Gastroesophageal sphincter (tissue), 4 donors: Measurements from ENCODE around the gene TUT4. TPM values are rescaled to one million over a fixed set of nuclear protein-coding genes. Genes with fewer than 3 reads are reported as not detected.

Experiments
- ATAC-seq: fragments of 150-250 bp; one replicate; pipeline ENCODE4 v1.9.1; 2016; ENCODE audit warnings: mild to moderate bottlenecking, moderate library complexity
- H3K27ac ChIP-seq, 4 donors: fragments of 200-600 bp; sonication (generic) in 3 of 4; 1 replicate in 3 of 4; 2 replicates in 1 of 4; pipeline ENCODE4 v1.5.1; 2016 to 2019
- H3K27me3 ChIP-seq: fragments of 200-600 bp; sonication (generic); one replicate; pipeline ENCODE4 v1.5.1; 2019
- H3K36me3 ChIP-seq, 2 donors: fragments of 200-600 bp; sonication (generic); one replicate each; pipeline ENCODE4 v1.5.1; 2019; ENCODE audit warnings: control low read depth in 1 of 2
- H3K4me1 ChIP-seq, 3 donors: fragments of 200-600 bp; sonication (generic); 1 replicate in 2 of 3; 2 replicates in 1 of 3; pipeline ENCODE4 v1.5.1; 2016 to 2019; ENCODE audit warnings: control low read depth in 2 of 3
- H3K4me3 ChIP-seq, 2 donors: fragments of 200-600 bp; sonication (generic); one replicate each; pipeline ENCODE4 v1.5.1; 2019; ENCODE audit warnings: mild to moderate bottlenecking in 1 of 2, moderate library complexity in 1 of 2
- H3K9me3 ChIP-seq, 3 donors: fragments of 200-600 bp; sonication (generic); one replicate each; pipeline ENCODE4 v1.5.1; 2017 to 2019; ENCODE audit warnings: control low read depth in 2 of 3
- CTCF ChIP-seq, 4 experiments: fragments of 200-600 bp in 2 of 4; fragments of 450-650 bp in 2 of 4; sonication (generic) in 1 of 4; IDR thresholded peaks; one replicate each; pipeline ENCODE4 v1.5.1; 2017 to 2019; ENCODE audit warnings: antibody characterized with exemption in 4 of 4, mild to moderate bottlenecking in 2 of 4, moderate library complexity in 2 of 4
- EP300 ChIP-seq: sonication (generic); formaldehyde crosslinking; IDR thresholded peaks from one replicate; pipeline ENCODE4 v1.6.1; 2017; ENCODE audit warnings: antibody characterized with exemption, mild to moderate bottlenecking
- POLR2A ChIP-seq, 2 donors: fragments of 450-650 bp; IDR thresholded peaks; one replicate each; pipeline ENCODE4 v1.6.1; 2017; ENCODE audit warnings: antibody characterized with exemption in 2 of 2, mild to moderate bottlenecking in 2 of 2, moderate library complexity in 1 of 2
- POLR2AphosphoS5 ChIP-seq: sonication (generic); formaldehyde crosslinking; IDR thresholded peaks from one replicate; pipeline ENCODE4 v1.6.1; 2017; ENCODE audit warnings: antibody characterized with exemption
- WGBS, 2 donors: methylation state at CpG; one replicate each; pipeline ENCODE4 v1.1.5; 2018; ENCODE audit warnings: low coverage in 1 of 2; 5-methylcytosine and 5-hydroxymethylcytosine counted together
- total RNA-seq, 4 donors: library from RNA; depleted of rRNA; stranded (reverse); fragments of >200 nt; gene quantifications; one replicate each; pipeline ENCODE4 v1.1.0, GENCODE V29; 2016

Gene TUT4
- total RNA-seq, 4 donors from 2014 or later: 32.3 to 56.5 (median 34.0) TPM

GRCh38 chr1:52399629-52400028 is 153.3 kb downstream of the TUT4 start:
- Histone ChIP-seq H3K4me1 (peaks cover 0 to 10% (median 0%) of the 10 kb centered on the region in 3 donors), H3K9me3 (no peaks in the 10 kb centered on the region), H3K27ac (no peak overlapping the region), H3K27me3 (no peaks in the 10 kb centered on the region), H3K36me3 (no peaks in the 10 kb centered on the region), H3K4me3 (no peak overlapping the region)
- no peak for ATAC-seq
- 86 to 100% methylated on average over 1 to 3 of the region's 3 CpGs for WGBS, 2 donors
- no peak for TF ChIP-seq EP300
- TF ChIP-seq POLR2AphosphoS5: no peak
- no peak for TF ChIP-seq CTCF (IDR thresholded peaks at IDR 0.05)
- no peak for TF ChIP-seq POLR2A (IDR thresholded peaks at IDR 0.05)

GRCh38 chr1:52393174-52393573 is 159.7 kb downstream of the TUT4 start:
- Histone ChIP-seq H3K27ac (no peak overlapping the region), H3K9me3 (no peaks in the 10 kb centered on the region), H3K4me3 (no peak overlapping the region), H3K36me3 (no peaks in the 10 kb centered on the region), H3K4me1 (no peaks in the 10 kb centered on the region), H3K27me3 (no peaks in the 10 kb centered on the region)
- WGBS, 2 donors: 91 to 92% methylated on average over 4 to 5 of the region's 5 CpGs
- TF ChIP-seq EP300 (no peak), CTCF (IDR thresholded peaks at IDR 0.05) (no peak), POLR2AphosphoS5 (no peak), POLR2A (IDR thresholded peaks at IDR 0.05) (no peak)
- no peak for ATAC-seq

- H3K4me3 ChIP-seq: no peak overlapping the region
- H3K4me1 ChIP-seq: no peaks in the 10 kb centered on the region
- TF ChIP-seq CTCF (IDR thresholded peaks at IDR 0.05) (no peak), POLR2AphosphoS5 (no peak), EP300 (no peak), POLR2A (IDR thresholded peaks at IDR 0.05) (no peak)
- 83% methylated on average over 1 to 3 of the region's 5 CpGs for WGBS, 2 donors
- no peaks in the 10 kb centered on the region for H3K36me3 ChIP-seq
- H3K27me3 ChIP-seq: no peaks in the 10 kb centered on the region
- ATAC-seq: no peak
- no peak overlapping the region for H3K27ac ChIP-seq
- no peaks in the 10 kb centered on the region for H3K9me3 ChIP-seq
These were observed 166.4 kb downstream of the TUT4 start for GRCh38 chr1:52386458-52386857.

GRCh38 chr1:52385376-52385775 is 167.5 kb downstream of the TUT4 start:
- TF ChIP-seq EP300 (no peak), POLR2AphosphoS5 (no peak), CTCF (IDR thresholded peaks at IDR 0.05) (no peak), POLR2A (IDR thresholded peaks at IDR 0.05) (no peak)
- H3K27me3 ChIP-seq: no peaks in the 10 kb centered on the region

More at GRCh38 chr1:52385376-52385775, 167.5 kb downstream of the TUT4 start:
- H3K4me1 ChIP-seq: no peaks in the 10 kb centered on the region
- H3K27ac ChIP-seq: no peak overlapping the region
- no peak overlapping the region for H3K4me3 ChIP-seq
- ATAC-seq: no peak
- no peaks in the 10 kb centered on the region for H3K36me3 ChIP-seq
- 88 to 93% methylated on average over 1 to 3 of the region's 3 CpGs for WGBS, 2 donors
- H3K9me3 ChIP-seq: no peaks in the 10 kb centered on the region

Other genes with a start within 250 kb of the TUT4 start
- 10 to 100 TPM; 13.6 to 30.0 (median 26.0) TPM for gene CC2D1B, start 186.9 kb downstream of the TUT4 start, total RNA-seq
- under 1 TPM; 0.12 to 0.72 (median 0.57) TPM for gene ORC1, start 148.7 kb downstream of the TUT4 start, total RNA-seq
- gene PRPF38A, start 148.5 kb downstream of the TUT4 start, total RNA-seq: 10 to 100 TPM; 15.2 to 20.3 (median 19.5) TPM
- gene GPX7, start 49.3 kb upstream of the TUT4 start, total RNA-seq: 10 to 100 TPM; 13.0 to 22.5 (median 16.2) TPM
- gene SHISAL2A, start 80.1 kb upstream of the TUT4 start, total RNA-seq: not detected
- 1 to 10 TPM; 7.7 to 9.6 (median 9.0) TPM for gene COA7, start 145.3 kb upstream of the TUT4 start, total RNA-seq
- 10 to 100 TPM; 48.3 to 67.2 (median 59.7) TPM for gene ZYG11B, start 173.4 kb upstream of the TUT4 start, total RNA-seq